ENCODE measurements around the gene RPS6KB2. TPM values are rescaled to one million over a fixed set of nuclear protein-coding genes. Genes with fewer than 3 reads are reported as not detected.

Gene RPS6KB2
- total RNA-seq, 1 donor = 36.9 TPM

- no peak overlapping the region for H3K27ac ChIP-seq (ENCODE audit: low read depth, low read length)
- H3K4me1 ChIP-seq (ENCODE audit: insufficient read depth, low read length) = peaks cover 3% of the 10 kb centered on the region
- no peak overlapping the region for H3K4me3 ChIP-seq (ENCODE audit: insufficient read depth, low read length)
- H3K36me3 ChIP-seq (ENCODE audit: insufficient read depth, low read length) = no peaks in the 10 kb centered on the region
- DNase-seq (ENCODE audit: insufficient read length, low spot score, missing footprints) = no peak
- H2AFZ ChIP-seq (ENCODE audit: low read length) = no peak overlapping the region
- H4K20me1 ChIP-seq (ENCODE audit: insufficient read depth, low read length) = peaks cover 5% of the 10 kb centered on the region
- peaks cover 17% of the 10 kb centered on the region for H3K27me3 ChIP-seq (ENCODE audit: insufficient read depth, low read length)
- H3K4me2 ChIP-seq (ENCODE audit: insufficient read depth, low read length) = no peak overlapping the region
- H3K79me2 ChIP-seq (ENCODE audit: insufficient read depth, low read length) = no peaks in the 10 kb centered on the region
- TF ChIP-seq CTCF (IDR thresholded peaks at IDR 0.05; ENCODE audit: extremely low read depth, low read depth, low read length) = no peak
- H3K9me3 ChIP-seq (ENCODE audit: low read depth, low read length) = no peaks in the 10 kb centered on the region
Measured at GRCh38 chr11:67417425-67417824, 10.9 kb upstream of the RPS6KB2 start.

- Histone ChIP-seq H3K4me1 (ENCODE audit: insufficient read depth, low read length) (peaks cover 3% of the 10 kb centered on the region), H3K27me3 (ENCODE audit: insufficient read depth, low read length) (peaks cover 6% of the 10 kb centered on the region), H3K79me2 (ENCODE audit: insufficient read depth, low read length) (no peaks in the 10 kb centered on the region), H3K36me3 (ENCODE audit: insufficient read depth, low read length) (no peaks in the 10 kb centered on the region), H3K4me3 (ENCODE audit: insufficient read depth, low read length) (no peak overlapping the region), H3K9me3 (ENCODE audit: low read depth, low read length) (no peaks in the 10 kb centered on the region), H3K27ac (ENCODE audit: low read depth, low read length) (no peak overlapping the region), H4K20me1 (ENCODE audit: insufficient read depth, low read length) (peaks cover 5% of the 10 kb centered on the region), H3K4me2 (ENCODE audit: insufficient read depth, low read length) (no peak overlapping the region), H2AFZ (ENCODE audit: low read length) (no peak overlapping the region)
- DNase-seq (ENCODE audit: insufficient read length, low spot score, missing footprints) = no peak
- no peak for TF ChIP-seq CTCF (IDR thresholded peaks at IDR 0.05; ENCODE audit: extremely low read depth, low read depth, low read length)
Measured at GRCh38 chr11:67418476-67419281, 9.6 kb upstream of the RPS6KB2 start.

GRCh38 chr11:67419325-67420049, 8.8 kb upstream of the RPS6KB2 start:
- Histone ChIP-seq H3K79me2 (ENCODE audit: insufficient read depth, low read length) (no peaks in the 10 kb centered on the region), H3K27ac (ENCODE audit: low read depth, low read length) (no peak overlapping the region), H3K4me1 (ENCODE audit: insufficient read depth, low read length) (peaks cover 3% of the 10 kb centered on the region), H4K20me1 (ENCODE audit: insufficient read depth, low read length) (peaks cover 5% of the 10 kb centered on the region), H2AFZ (ENCODE audit: low read length) (no peak overlapping the region), H3K9me3 (ENCODE audit: low read depth, low read length) (no peaks in the 10 kb centered on the region), H3K4me3 (ENCODE audit: insufficient read depth, low read length) (no peak overlapping the region), H3K27me3 (ENCODE audit: insufficient read depth, low read length) (peaks cover 6% of the 10 kb centered on the region), H3K4me2 (ENCODE audit: insufficient read depth, low read length) (no peak overlapping the region), H3K36me3 (ENCODE audit: insufficient read depth, low read length) (no peaks in the 10 kb centered on the region)
- TF ChIP-seq CTCF (IDR thresholded peaks at IDR 0.05; ENCODE audit: extremely low read depth, low read depth, low read length) = no peak
- no peak for DNase-seq (ENCODE audit: insufficient read length, low spot score, missing footprints)

- no peak overlapping the region for H2AFZ ChIP-seq (ENCODE audit: low read length)
- H3K79me2 ChIP-seq (ENCODE audit: insufficient read depth, low read length) = no peaks in the 10 kb centered on the region
- peaks cover 3% of the 10 kb centered on the region for H3K4me1 ChIP-seq (ENCODE audit: insufficient read depth, low read length)
- DNase-seq (ENCODE audit: insufficient read length, low spot score, missing footprints) = no peak
- H3K36me3 ChIP-seq (ENCODE audit: insufficient read depth, low read length) = no peaks in the 10 kb centered on the region
- H3K27ac ChIP-seq (ENCODE audit: low read depth, low read length) = no peak overlapping the region
- peaks cover 5% of the 10 kb centered on the region for H4K20me1 ChIP-seq (ENCODE audit: insufficient read depth, low read length)
- peak overlapping the region; percentile 75 for H3K4me3 ChIP-seq (ENCODE audit: insufficient read depth, low read length)
- peaks cover 1% of the 10 kb centered on the region for H3K27me3 ChIP-seq (ENCODE audit: insufficient read depth, low read length)
- TF ChIP-seq CTCF (IDR thresholded peaks at IDR 0.05; ENCODE audit: extremely low read depth, low read depth, low read length) = no peak
- peak overlapping the region; percentile 69 for H3K4me2 ChIP-seq (ENCODE audit: insufficient read depth, low read length)
- no peaks in the 10 kb centered on the region for H3K9me3 ChIP-seq (ENCODE audit: low read depth, low read length)
Measured at GRCh38 chr11:67420147-67420645, 8.1 kb upstream of the RPS6KB2 start.

Measured in osteoblast (primary cell).